Lower leg skin (tissue), 3 donors: ENCODE data around the gene FNDC5.

Experiments used
- CTCF ChIP-seq, 3 donors: fragments of 450-650 bp; IDR thresholded peaks; one replicate each; pipeline ENCODE4 v1.5.1; 2016; ENCODE audit warnings: antibody characterized with exemption in 3 of 3, mild to moderate bottlenecking in 3 of 3, moderate library complexity in 2 of 3
- POLR2A ChIP-seq, 2 donors: fragments of 450-650 bp; IDR thresholded peaks; one replicate each; pipeline ENCODE4 v1.6.1; 2016 to 2017; ENCODE audit warnings: antibody characterized with exemption in 2 of 2, mild to moderate bottlenecking in 1 of 2, moderate library complexity in 1 of 2

- no peak for TF ChIP-seq CTCF (IDR thresholded peaks at IDR 0.05)
- no peak for TF ChIP-seq POLR2A (IDR thresholded peaks at IDR 0.05)
These were observed 54.0 kb downstream of the FNDC5 start for GRCh38 chr1:32816676-32817158.
